OCI-LY3 (cell line): ENCODE results near the gene TMEM218.

Source experiments
- CTCF ChIP-seq: fragments of 200-600, 300-600 bp; sonication (generic); IDR thresholded peaks from 2 replicates; pipeline ENCODE4 v1.5.1; 2014; ENCODE audit warnings: antibody characterized with exemption, low read length, low read depth
- EZH2phosphoT487 ChIP-seq: fragments of 200-600 bp; shearing (Covaris generic); IDR thresholded peaks from 2 replicates; pipeline ENCODE4 v1.6.1; 2018; ENCODE audit warnings: antibody characterized with exemption, mixed run types, low read depth

GRCh38 chr11:125062218-125062930 lies 49.1 kb downstream of the TMEM218 start:
- TF ChIP-seq CTCF: no peak
- no peak for TF ChIP-seq EZH2phosphoT487
